H9 (cell line): ENCODE data around the gene MND1. TPM values are rescaled to one million over a fixed set of nuclear protein-coding genes. Genes with fewer than 3 reads are reported as not detected.

Experiments used
- DNase-seq: peaks from one replicate; pipeline ENCODE4 v3.0.0-alpha.2; 2017
- H2AFZ ChIP-seq: one replicate; pipeline ENCODE4 v1.6.1; 2013; ENCODE audit warnings: mild to moderate bottlenecking, low read length, control low read depth, moderate library complexity
- H2AK5ac ChIP-seq: 2 replicates; pipeline ENCODE4 v1.6.1; 2013; ENCODE audit warnings: low read length, control low read depth, mixed read lengths; ENCODE audit not compliant: insufficient read length
- H2BK120ac ChIP-seq: one replicate; pipeline ENCODE4 v1.6.1; 2013; ENCODE audit warnings: low read depth, mild to moderate bottlenecking, low read length, control low read depth, inconsistent platforms; ENCODE audit not compliant: poor library complexity, severe bottlenecking
- H2BK12ac ChIP-seq: 2 replicates; pipeline ENCODE4 v1.6.1; 2013; ENCODE audit warnings: low read length, control low read depth, mixed read lengths, low read depth; ENCODE audit not compliant: insufficient read length
- H2BK15ac ChIP-seq: 2 replicates; pipeline ENCODE4 v1.6.1; 2013; ENCODE audit warnings: low read depth, low read length, control low read depth
- H2BK20ac ChIP-seq: one replicate; pipeline ENCODE4 v1.6.1; 2013; ENCODE audit warnings: low read depth, mild to moderate bottlenecking, low read length, control low read depth, inconsistent platforms; ENCODE audit not compliant: poor library complexity, severe bottlenecking
- H2BK5ac ChIP-seq: 2 replicates; pipeline ENCODE4 v1.6.1; 2013; ENCODE audit warnings: low read length, control low read depth, mixed read lengths; ENCODE audit not compliant: insufficient read length
- H3K14ac ChIP-seq: 2 replicates; pipeline ENCODE4 v1.6.1; 2013; ENCODE audit warnings: low read length, control low read depth; ENCODE audit not compliant: insufficient read depth
- H3K18ac ChIP-seq: 2 replicates; pipeline ENCODE4 v1.6.1; 2013; ENCODE audit warnings: low read depth, mild to moderate bottlenecking, mixed read lengths, low read length, control low read depth; ENCODE audit not compliant: insufficient read length
- H3K23ac ChIP-seq: 2 replicates; pipeline ENCODE4 v1.6.1; 2013; ENCODE audit warnings: low read length, control low read depth, mixed read lengths, low read depth; ENCODE audit not compliant: insufficient read length
- H3K23me2 ChIP-seq: 2 replicates; pipeline ENCODE4 v1.6.1; 2013; ENCODE audit warnings: low read depth, mild to moderate bottlenecking, mixed read lengths, low read length, control low read depth; ENCODE audit not compliant: insufficient read length, poor library complexity, severe bottlenecking
- H3K27ac ChIP-seq: 2 replicates; pipeline ENCODE4 v1.5.1; 2013; ENCODE audit warnings: low read length, control low read depth, mixed read lengths, low read depth; ENCODE audit not compliant: insufficient read length
- H3K27me3 ChIP-seq: 2 replicates; pipeline ENCODE4 v1.6.1; 2013; ENCODE audit warnings: low read length, control low read depth, inconsistent platforms; ENCODE audit not compliant: insufficient read depth
- H3K4ac ChIP-seq: 2 replicates; pipeline ENCODE4 v1.6.1; 2013; ENCODE audit warnings: low read depth, mild to moderate bottlenecking, control low read depth, inconsistent platforms, low read length, moderate library complexity
- H3K4me1 ChIP-seq: 2 replicates; pipeline ENCODE4 v1.6.1; 2013; ENCODE audit warnings: low read length, control low read depth, inconsistent platforms; ENCODE audit not compliant: insufficient read depth
- H3K4me2 ChIP-seq: 2 replicates; pipeline ENCODE4 v1.6.1; 2013; ENCODE audit warnings: low read length, control low read depth, mixed read lengths; ENCODE audit not compliant: insufficient read length, insufficient read depth
- H3K56ac ChIP-seq: 2 replicates; pipeline ENCODE4 v1.6.1; 2013; ENCODE audit warnings: low read depth, mild to moderate bottlenecking, mixed read lengths, low read length, control low read depth; ENCODE audit not compliant: insufficient read length
- H3K79me1 ChIP-seq: 2 replicates; pipeline ENCODE4 v1.6.1; 2013; ENCODE audit warnings: low read depth, mild to moderate bottlenecking, moderate library complexity, low read length, control low read depth, inconsistent platforms; ENCODE audit not compliant: insufficient read depth, poor library complexity, severe bottlenecking
- H3K79me2 ChIP-seq: 2 replicates; pipeline ENCODE4 v1.6.1; 2013; ENCODE audit warnings: low read length, control low read depth, inconsistent platforms; ENCODE audit not compliant: insufficient read depth
- H3K9ac ChIP-seq: 2 replicates; pipeline ENCODE4 v1.6.1; 2013; ENCODE audit warnings: low read length, control low read depth, mixed read lengths; ENCODE audit not compliant: insufficient read length; ENCODE audit errors: extremely low read depth
- H3K9me3 ChIP-seq: one replicate; pipeline ENCODE4 v1.6.1; 2013; ENCODE audit warnings: low read depth, low read length, inconsistent platforms; ENCODE audit not compliant: control insufficient read depth
- H3T11ph ChIP-seq: one replicate; pipeline ENCODE4 v1.6.1; 2013; ENCODE audit warnings: mild to moderate bottlenecking, low read length, control low read depth, inconsistent platforms
- H4K20me1 ChIP-seq: one replicate; pipeline ENCODE4 v1.6.1; 2013; ENCODE audit not compliant: control insufficient read depth, insufficient read length, insufficient read depth
- H4K5ac ChIP-seq: 2 replicates; pipeline ENCODE4 v1.6.1; 2013; ENCODE audit warnings: low read depth, mild to moderate bottlenecking, mixed read lengths, low read length, control low read depth; ENCODE audit not compliant: insufficient read length
- H4K8ac ChIP-seq: replicated peaks from 2 replicates; pipeline ENCODE4 v1.6.1; 2013; ENCODE audit warnings: low read length, control low read depth, mixed read lengths, low read depth; ENCODE audit not compliant: insufficient read length
- H4K91ac ChIP-seq: 2 replicates; pipeline ENCODE4 v1.6.1; 2013; ENCODE audit warnings: low read depth, mild to moderate bottlenecking, moderate library complexity, mixed read lengths, low read length, control low read depth; ENCODE audit not compliant: insufficient read length
- H3K27ac Mint-ChIP-seq, 3 experiments: 2 replicates in 2 of 3; 3 replicates in 1 of 3; pipeline ENCODE4 v1.8.0; 2020 to 2021; ENCODE audit warnings: mixed read lengths in 3 of 3, mild to moderate bottlenecking in 1 of 3, moderate library complexity in 1 of 3
- H3K27me3 Mint-ChIP-seq: 2 replicates; pipeline ENCODE4 v1.8.0; 2021; ENCODE audit warnings: low read depth, mild to moderate bottlenecking, moderate library complexity, mixed read lengths
- H3K36me3 Mint-ChIP-seq, 3 experiments: 2 replicates in 2 of 3; 3 replicates in 1 of 3; pipeline ENCODE4 v1.8.0; 2020 to 2021; ENCODE audit warnings: low read depth in 3 of 3, mixed read lengths in 3 of 3; ENCODE audit not compliant: insufficient read depth in 1 of 3
- H3K4me1 Mint-ChIP-seq, 2 experiments: 2 replicates each; pipeline ENCODE4 v1.8.0; 2020; ENCODE audit warnings: mixed read lengths in 2 of 2
- H3K4me3 Mint-ChIP-seq, 2 experiments: 2 replicates in 1 of 2; 3 replicates in 1 of 2; pipeline ENCODE4 v1.8.0; 2020 to 2021; ENCODE audit warnings: mild to moderate bottlenecking in 2 of 2, mixed read lengths in 2 of 2, moderate library complexity in 1 of 2
- H3K9me3 Mint-ChIP-seq, 2 experiments: 2 replicates in 1 of 2; 3 replicates in 1 of 2; pipeline ENCODE4 v1.8.0; 2020; ENCODE audit warnings: mild to moderate bottlenecking in 2 of 2, mixed read lengths in 2 of 2, moderate library complexity in 1 of 2
- CTCF ChIP-seq: fragments of 200-600 bp; sonication (generic); conservative IDR thresholded peaks from 3 replicates; pipeline ENCODE4 v1.8.0; 2021; ENCODE audit warnings: antibody characterized with exemption, mild to moderate bottlenecking
- WGBS: extraction: QIAGEN DNeasy Blood & Tissue Kit; methylation state at CpG from one replicate; pipeline ENCODE4 v1.1.7; 2013; ENCODE audit warnings: missing lambda C conversion rate, low lambda C conversion rate, mixed read lengths; ENCODE audit not compliant: insufficient read length; ENCODE audit errors: extremely low coverage; 5-methylcytosine and 5-hydroxymethylcytosine counted together
- total RNA-seq: library from RNA; stranded (reverse); gene quantifications from 2 replicates; pipeline ENCODE4 v1.2.1, GENCODE V29; 2021

MND1 gene
- total RNA-seq, 1 experiment from 2014 or later = 21.0 TPM

- Histone ChIP-seq H3K4me1 (no peaks in the 10 kb centered on the region), H2BK15ac (no peak overlapping the region), H4K91ac (no peak overlapping the region), H3K23ac (no peak overlapping the region), H3K9me3 (no peaks in the 10 kb centered on the region), H3K4ac (no peak overlapping the region), H2BK5ac (no peak overlapping the region), H2AK5ac (no peak overlapping the region), H2BK120ac (no peak overlapping the region), H3K14ac (no peak overlapping the region), H4K5ac (no peak overlapping the region), H3K27ac (no peak overlapping the region), H4K8ac (no peak overlapping the region), H3T11ph (no peak overlapping the region), H3K23me2 (no peaks in the 10 kb centered on the region), H2BK20ac (no peak overlapping the region), H3K79me2 (no peaks in the 10 kb centered on the region), H3K79me1 (no peaks in the 10 kb centered on the region), H4K20me1 (no peaks in the 10 kb centered on the region), H2AFZ (no peak overlapping the region), H2BK12ac (no peak overlapping the region), H3K27me3 (no peaks in the 10 kb centered on the region), H3K4me2 (no peak overlapping the region), H3K18ac (no peak overlapping the region), H3K56ac (no peak overlapping the region), H3K9ac (no peak overlapping the region)
- H3K9me3 Mint-ChIP-seq = no peaks in the 10 kb centered on the region
- no peaks in the 10 kb centered on the region for H3K27me3 Mint-ChIP-seq
- no peaks in the 10 kb centered on the region for H3K4me1 Mint-ChIP-seq
- no peak overlapping the region for H3K4me3 Mint-ChIP-seq
- DNase-seq = no peak
- peaks cover 23 to 66% (median 51%) of the 10 kb centered on the region in 3 experiments; a peak in 6 of 7 replicates for H3K36me3 Mint-ChIP-seq
- TF ChIP-seq CTCF = no peak
- WGBS = no CpG with 5 or more reads among the region's 4 CpGs
- H3K27ac Mint-ChIP-seq = no peak overlapping the region
Measured at GRCh38 chr4:153364061-153364460, 19.6 kb downstream of the MND1 start.
